Esophagus muscularis mucosa (tissue), 4 donors: ENCODE measurements around the gene GAS7.

Experiments
- EP300 ChIP-seq: sonication (generic); formaldehyde crosslinking; IDR thresholded peaks from one replicate; pipeline ENCODE4 v1.6.1; 2017; ENCODE audit warnings: antibody characterized with exemption
- POLR2A ChIP-seq: fragments of 450-650 bp; IDR thresholded peaks from one replicate; pipeline ENCODE4 v1.6.1; 2017; ENCODE audit warnings: antibody characterized with exemption, moderate library complexity, mild to moderate bottlenecking, low read depth
- POLR2AphosphoS5 ChIP-seq, 2 donors: sonication (generic); formaldehyde crosslinking; IDR thresholded peaks; one replicate each; pipeline ENCODE4 v1.6.1; 2017; ENCODE audit warnings: antibody characterized with exemption in 2 of 2
- TF ChIP-seq, protein P1 (sequence below), 3 experiments: fragments of 200-600 bp in 2 of 3; fragments of 450-650 bp in 1 of 3; sonication (generic) in 2 of 3; IDR thresholded peaks; one replicate each; pipeline ENCODE4 v1.5.1; 2017 to 2019; ENCODE audit warnings: antibody characterized with exemption in 3 of 3, mild to moderate bottlenecking in 2 of 3, moderate library complexity in 1 of 3

- TF ChIP-seq, protein P1, sequence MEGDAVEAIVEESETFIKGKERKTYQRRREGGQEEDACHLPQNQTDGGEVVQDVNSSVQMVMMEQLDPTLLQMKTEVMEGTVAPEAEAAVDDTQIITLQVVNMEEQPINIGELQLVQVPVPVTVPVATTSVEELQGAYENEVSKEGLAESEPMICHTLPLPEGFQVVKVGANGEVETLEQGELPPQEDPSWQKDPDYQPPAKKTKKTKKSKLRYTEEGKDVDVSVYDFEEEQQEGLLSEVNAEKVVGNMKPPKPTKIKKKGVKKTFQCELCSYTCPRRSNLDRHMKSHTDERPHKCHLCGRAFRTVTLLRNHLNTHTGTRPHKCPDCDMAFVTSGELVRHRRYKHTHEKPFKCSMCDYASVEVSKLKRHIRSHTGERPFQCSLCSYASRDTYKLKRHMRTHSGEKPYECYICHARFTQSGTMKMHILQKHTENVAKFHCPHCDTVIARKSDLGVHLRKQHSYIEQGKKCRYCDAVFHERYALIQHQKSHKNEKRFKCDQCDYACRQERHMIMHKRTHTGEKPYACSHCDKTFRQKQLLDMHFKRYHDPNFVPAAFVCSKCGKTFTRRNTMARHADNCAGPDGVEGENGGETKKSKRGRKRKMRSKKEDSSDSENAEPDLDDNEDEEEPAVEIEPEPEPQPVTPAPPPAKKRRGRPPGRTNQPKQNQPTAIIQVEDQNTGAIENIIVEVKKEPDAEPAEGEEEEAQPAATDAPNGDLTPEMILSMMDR (IDR thresholded peaks at IDR 0.05) = no peak
- no peak for TF ChIP-seq POLR2A
- no peak for TF ChIP-seq EP300
- no peak for TF ChIP-seq POLR2AphosphoS5 (IDR thresholded peaks at IDR 0.05)
Observed at GRCh38 chr17:9862949-9863348, 335.5 kb downstream of the GAS7 start.
